Calu3 (cell line): ENCODE measurements around the gene ADAR. TPM values are rescaled to one million over a fixed set of nuclear protein-coding genes. Genes with fewer than 3 reads are reported as not detected.

Experiments
- BruUV-seq: library from RNA; stranded (reverse); fragments of 400-500 nt; replicated peaks from 2 replicates; lab custom pipeline; 2021; lab: Mats Ljungman, UMichigan
- CTCF ChIA-PET: fragments of 300-600 bp; sonication (Branson Sonifier 250); formaldehyde crosslinking; loops from one replicate; lab custom pipeline; 2022; ENCODE audit warnings: antibody characterized with exemption; lab: Charles Lee
- DNase-seq: peaks from one replicate; pipeline ENCODE4 v3.0.0; 2022
- H3K27ac Mint-ChIP-seq: one replicate; pipeline ENCODE4 v1.8.0; 2022; ENCODE audit warnings: mixed read lengths; ENCODE audit not compliant: unreplicated experiment
- H3K27me3 Mint-ChIP-seq: one replicate; pipeline ENCODE4 v1.8.0; 2022; ENCODE audit warnings: mixed read lengths; ENCODE audit not compliant: unreplicated experiment
- H3K36me3 Mint-ChIP-seq: one replicate; pipeline ENCODE4 v1.8.0; 2022; ENCODE audit warnings: mild to moderate bottlenecking, moderate library complexity, mixed read lengths; ENCODE audit not compliant: insufficient read depth, unreplicated experiment
- H3K4me1 Mint-ChIP-seq: one replicate; pipeline ENCODE4 v1.8.0; 2022; ENCODE audit warnings: mild to moderate bottlenecking, low read depth, mixed read lengths; ENCODE audit not compliant: unreplicated experiment
- H3K4me3 Mint-ChIP-seq: one replicate; pipeline ENCODE4 v1.8.0; 2022; ENCODE audit warnings: mild to moderate bottlenecking, low read depth, moderate library complexity, mixed read lengths; ENCODE audit not compliant: unreplicated experiment
- H3K9me3 Mint-ChIP-seq: one replicate; pipeline ENCODE4 v1.8.0; 2022; ENCODE audit warnings: low read depth, mixed read lengths; ENCODE audit not compliant: unreplicated experiment
- intact Hi-C: fragments of 100-400 bp; cut with micrococcal nuclease; formaldehyde crosslinking; loops from one replicate; pipeline ENCODE4 v1.10.0; 2022; ENCODE audit not compliant: unreplicated experiment
- total RNA-seq: library from RNA; stranded (reverse); gene quantifications from 2 replicates; pipeline ENCODE4 v1.2.3, GENCODE V29; 2022
- TF ChIP-seq, protein P1 (sequence below): fragments of 200-600 bp; IDR thresholded peaks from one replicate; pipeline ENCODE4 v1.8.0; 2022; ENCODE audit warnings: antibody characterized with exemption; ENCODE audit not compliant: unreplicated experiment

Gene ADAR
- total RNA-seq, 1 experiment from 2014 or later: 298 TPM

DNA sequence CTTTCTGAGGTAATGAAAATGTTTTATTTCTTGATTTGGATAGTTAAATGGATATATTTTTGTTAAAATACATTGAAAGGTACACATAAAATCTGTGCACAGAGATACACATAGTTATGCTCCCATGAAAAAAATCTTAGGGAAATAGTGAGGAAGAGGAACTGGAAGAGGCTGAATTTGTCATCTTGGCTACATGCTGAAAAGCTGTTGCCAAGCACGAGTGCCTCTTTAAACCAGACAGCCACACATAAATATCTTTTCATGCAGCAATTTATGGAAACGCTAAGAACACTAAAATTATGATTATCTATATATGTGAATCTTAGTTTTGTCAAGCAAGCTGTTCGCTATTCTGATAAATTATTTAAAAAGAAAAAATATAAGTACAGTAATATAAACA lies 12.8 kb upstream of the ADAR start:
- Mint-ChIP-seq H3K27ac (no peak overlapping the region), H3K36me3 (peaks cover 9% of the 10 kb centered on the region), H3K9me3 (no peaks in the 10 kb centered on the region), H3K4me3 (no peak overlapping the region), H3K27me3 (no peaks in the 10 kb centered on the region), H3K4me1 (peaks cover 13% of the 10 kb centered on the region)
- no peak for DNase-seq
- CTCF ChIA-PET: interaction anchor here (0.6 kb wide), 1 partner anchor 12 kb away, joined by 7 read pairs; no protein-coding TSS in a partner anchor
- TF ChIP-seq, protein P1, sequence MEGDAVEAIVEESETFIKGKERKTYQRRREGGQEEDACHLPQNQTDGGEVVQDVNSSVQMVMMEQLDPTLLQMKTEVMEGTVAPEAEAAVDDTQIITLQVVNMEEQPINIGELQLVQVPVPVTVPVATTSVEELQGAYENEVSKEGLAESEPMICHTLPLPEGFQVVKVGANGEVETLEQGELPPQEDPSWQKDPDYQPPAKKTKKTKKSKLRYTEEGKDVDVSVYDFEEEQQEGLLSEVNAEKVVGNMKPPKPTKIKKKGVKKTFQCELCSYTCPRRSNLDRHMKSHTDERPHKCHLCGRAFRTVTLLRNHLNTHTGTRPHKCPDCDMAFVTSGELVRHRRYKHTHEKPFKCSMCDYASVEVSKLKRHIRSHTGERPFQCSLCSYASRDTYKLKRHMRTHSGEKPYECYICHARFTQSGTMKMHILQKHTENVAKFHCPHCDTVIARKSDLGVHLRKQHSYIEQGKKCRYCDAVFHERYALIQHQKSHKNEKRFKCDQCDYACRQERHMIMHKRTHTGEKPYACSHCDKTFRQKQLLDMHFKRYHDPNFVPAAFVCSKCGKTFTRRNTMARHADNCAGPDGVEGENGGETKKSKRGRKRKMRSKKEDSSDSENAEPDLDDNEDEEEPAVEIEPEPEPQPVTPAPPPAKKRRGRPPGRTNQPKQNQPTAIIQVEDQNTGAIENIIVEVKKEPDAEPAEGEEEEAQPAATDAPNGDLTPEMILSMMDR: no peak
- BruUV-seq: no TSS peak
- intact Hi-C loops: no loop called here

DNA sequence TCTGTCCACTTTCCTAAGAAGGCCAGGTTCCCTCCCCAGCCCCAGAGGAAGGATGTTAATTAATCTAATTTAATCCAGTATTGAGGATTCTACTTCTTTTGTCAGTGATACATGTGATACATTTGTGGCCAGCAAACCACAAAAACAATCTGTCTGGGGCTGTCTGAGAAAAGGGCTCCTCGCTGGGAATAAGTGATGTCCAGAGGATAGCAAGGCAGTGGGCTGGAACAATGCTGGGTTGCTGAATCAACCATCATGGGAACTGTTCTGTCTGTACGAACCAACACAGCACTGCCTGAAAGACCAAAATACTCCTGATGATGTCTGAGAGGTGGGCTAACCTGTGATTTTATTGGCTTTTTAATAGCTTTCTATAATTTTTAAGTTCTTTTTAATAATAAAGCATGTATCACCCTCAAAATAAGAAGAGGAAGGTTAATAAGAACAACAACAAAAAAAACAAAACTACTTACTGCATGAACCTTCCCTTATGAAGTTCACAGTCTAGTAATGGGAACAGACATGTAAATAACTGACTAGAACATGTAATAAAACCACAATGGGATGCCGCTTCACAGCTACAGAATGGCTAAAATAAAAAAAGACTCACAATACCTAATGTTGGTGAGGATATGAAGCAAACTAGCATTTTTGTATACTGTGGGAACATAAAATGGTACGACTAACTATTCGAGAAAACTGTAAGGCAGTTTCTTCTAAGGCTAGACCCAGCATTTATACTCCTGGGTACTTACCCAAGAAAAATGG lies 11.4 kb upstream of the ADAR start:
- H3K4me3 Mint-ChIP-seq: no peak overlapping the region
- no peak for DNase-seq
- no peak overlapping the region for H3K27ac Mint-ChIP-seq
- H3K27me3 Mint-ChIP-seq: no peaks in the 10 kb centered on the region
- CTCF ChIA-PET: no interaction called here
- H3K4me1 Mint-ChIP-seq: peaks cover 13% of the 10 kb centered on the region
- H3K9me3 Mint-ChIP-seq: no peaks in the 10 kb centered on the region
- BruUV-seq: no TSS peak
- TF ChIP-seq, protein P1: no peak
- intact Hi-C loops: no loop called here
- H3K36me3 Mint-ChIP-seq: peaks cover 9% of the 10 kb centered on the region

DNA sequence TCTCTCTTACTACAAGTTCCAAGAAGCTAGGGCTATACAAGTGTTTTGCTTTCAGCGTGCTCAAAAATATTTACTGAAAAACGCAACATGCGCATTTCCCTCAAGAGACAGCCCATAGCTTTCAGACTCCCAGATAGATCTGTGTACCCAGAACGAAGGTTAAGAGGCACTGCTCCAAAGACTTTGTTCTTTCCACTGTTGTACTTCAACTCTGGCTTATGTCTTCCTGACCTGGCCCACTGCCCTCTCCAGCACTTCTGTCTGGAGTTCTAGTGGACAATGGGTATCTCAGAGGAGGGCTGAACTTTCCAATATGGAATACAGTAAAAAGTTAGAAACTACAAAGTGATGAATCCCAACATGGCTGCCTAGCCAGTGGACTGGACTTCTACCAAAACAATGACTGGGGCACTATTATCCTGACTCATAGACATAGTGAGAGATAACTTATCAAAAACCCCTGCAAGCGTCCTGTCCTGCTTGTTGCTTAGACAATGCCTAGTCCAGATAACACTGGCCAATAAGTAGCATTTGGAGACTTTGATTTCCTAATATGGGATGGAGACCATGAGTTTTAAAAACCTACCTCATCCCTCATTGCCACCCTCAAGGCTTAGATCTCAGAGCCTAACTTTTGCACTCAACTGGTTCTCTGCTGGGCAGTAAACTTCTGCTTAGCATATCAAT lies 8.8 kb upstream of the ADAR start:
- no peaks in the 10 kb centered on the region for H3K4me1 Mint-ChIP-seq
- DNase-seq: no peak
- BruUV-seq: no TSS peak
- no peak overlapping the region for H3K4me3 Mint-ChIP-seq
- intact Hi-C loops: no loop called here
- no peaks in the 10 kb centered on the region for H3K36me3 Mint-ChIP-seq
- H3K9me3 Mint-ChIP-seq: no peaks in the 10 kb centered on the region
- TF ChIP-seq, protein P1: no peak
- CTCF ChIA-PET: no interaction called here
- no peaks in the 10 kb centered on the region for H3K27me3 Mint-ChIP-seq
- no peak overlapping the region for H3K27ac Mint-ChIP-seq

DNA sequence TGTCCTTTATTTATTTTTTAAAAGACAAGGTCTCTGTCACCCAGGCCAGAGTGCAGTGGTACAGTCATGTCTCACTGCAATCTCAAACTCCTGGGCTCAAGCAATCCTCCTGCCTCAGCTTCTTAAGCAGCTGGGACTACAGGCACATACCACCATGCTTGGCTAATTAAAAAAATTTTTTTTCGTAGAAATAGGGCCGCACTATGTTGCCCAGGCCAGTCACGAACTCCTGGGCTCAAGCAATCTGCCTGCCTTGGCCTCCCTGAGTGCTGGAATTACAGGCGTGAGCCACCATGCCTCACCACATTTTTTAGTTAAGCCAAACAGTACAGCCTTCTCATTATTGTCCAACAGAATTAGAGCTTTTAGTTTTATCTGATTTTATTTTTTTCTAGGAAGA lies 7.4 kb upstream of the ADAR start:
- Mint-ChIP-seq H3K4me3 (no peak overlapping the region), H3K27me3 (no peaks in the 10 kb centered on the region), H3K27ac (no peak overlapping the region), H3K4me1 (no peaks in the 10 kb centered on the region), H3K9me3 (no peaks in the 10 kb centered on the region), H3K36me3 (no peaks in the 10 kb centered on the region)
- CTCF ChIA-PET: no interaction called here
- no peak for DNase-seq
- no TSS peak for BruUV-seq
- TF ChIP-seq, protein P1: no peak
- intact Hi-C loops: no loop called here
